T-helper 1 cell treated with Interleukin-12 subunit alpha and Interleukin-12 subunit beta and Interleukin-4 antibody, amounts not matched to agents 30 μg/mL and 1 μg/mL, for 36 hours (primary cell): ENCODE data around the gene KCNIP3.
"Not testable (repeated sequence)": the region's sequence is repeated elsewhere in the genome, so short reads cannot be mapped to it uniquely, and the experiment has no call there.

ENCODE experiments used
- H3K27ac Mint-ChIP-seq: one replicate; pipeline ENCODE4 v1.8.0; 2021; ENCODE audit warnings: mild to moderate bottlenecking, mixed read lengths
- H3K27me3 Mint-ChIP-seq: one replicate; pipeline ENCODE4 v1.8.0; 2021; ENCODE audit warnings: low read depth, mixed read lengths
- H3K36me3 Mint-ChIP-seq: one replicate; pipeline ENCODE4 v1.8.0; 2021; ENCODE audit warnings: low read depth, mixed read lengths
- H3K4me1 Mint-ChIP-seq: one replicate; pipeline ENCODE4 v1.8.0; 2021; ENCODE audit warnings: low read depth, mixed read lengths
- H3K4me3 Mint-ChIP-seq: one replicate; pipeline ENCODE4 v1.8.0; 2021; ENCODE audit warnings: mild to moderate bottlenecking, moderate library complexity, mixed read lengths
- H3K9me3 Mint-ChIP-seq: one replicate; pipeline ENCODE4 v1.8.0; 2021; ENCODE audit warnings: mixed read lengths

KCNIP3 gene

DNA sequence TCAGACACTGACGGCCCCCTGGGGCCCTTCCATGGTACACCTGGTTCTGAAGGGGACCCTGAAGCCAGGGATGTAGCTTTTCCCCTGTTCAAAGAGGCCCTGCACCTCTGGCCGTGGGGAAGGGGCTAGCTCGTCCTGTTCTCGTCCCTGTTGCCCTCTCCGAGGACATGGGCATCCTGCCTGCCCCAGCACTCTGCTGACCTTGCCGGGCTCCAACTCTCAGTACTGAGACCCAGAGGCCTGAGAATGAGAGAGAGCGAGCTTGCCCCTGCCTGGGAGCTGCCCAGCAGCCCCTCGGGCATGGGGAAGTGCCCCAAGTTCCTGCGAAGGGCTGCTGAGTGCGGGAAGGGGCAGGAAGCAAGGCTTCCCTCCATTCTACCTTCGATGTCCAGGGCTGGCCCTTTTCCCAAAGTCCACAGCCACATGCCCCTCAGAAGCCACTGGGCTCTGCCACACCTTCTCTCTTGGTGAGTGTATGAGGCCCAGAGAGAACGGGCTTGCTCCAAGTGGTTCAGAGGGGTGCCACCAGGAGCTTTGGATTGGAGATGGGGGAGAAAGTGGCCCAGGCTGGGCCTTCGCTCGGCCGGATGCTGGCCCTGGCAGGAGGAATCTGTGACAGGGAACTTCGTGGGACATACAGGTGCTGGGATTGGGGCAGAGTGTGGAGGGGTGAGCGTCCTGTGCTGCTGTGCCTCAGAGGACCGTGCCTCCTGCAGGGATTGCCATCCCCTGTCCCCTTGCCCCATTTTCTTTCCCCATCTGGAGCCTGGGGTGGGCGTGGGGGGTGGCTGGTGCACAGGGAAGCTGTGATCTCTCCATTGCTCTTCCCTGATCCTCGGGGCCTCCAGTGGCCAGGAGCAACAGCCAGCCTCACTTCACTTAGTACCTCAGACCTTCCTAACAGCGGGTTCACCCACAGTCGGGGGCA is 50.8 kb downstream of the KCNIP3 start:
- peaks cover 40% of the 10 kb centered on the region for H3K27me3 Mint-ChIP-seq
- no peaks in the 10 kb centered on the region for H3K9me3 Mint-ChIP-seq
- no peak overlapping the region for H3K27ac Mint-ChIP-seq
- no peaks in the 10 kb centered on the region for H3K36me3 Mint-ChIP-seq
- no peak overlapping the region for H3K4me3 Mint-ChIP-seq
- no peaks in the 10 kb centered on the region for H3K4me1 Mint-ChIP-seq

DNA sequence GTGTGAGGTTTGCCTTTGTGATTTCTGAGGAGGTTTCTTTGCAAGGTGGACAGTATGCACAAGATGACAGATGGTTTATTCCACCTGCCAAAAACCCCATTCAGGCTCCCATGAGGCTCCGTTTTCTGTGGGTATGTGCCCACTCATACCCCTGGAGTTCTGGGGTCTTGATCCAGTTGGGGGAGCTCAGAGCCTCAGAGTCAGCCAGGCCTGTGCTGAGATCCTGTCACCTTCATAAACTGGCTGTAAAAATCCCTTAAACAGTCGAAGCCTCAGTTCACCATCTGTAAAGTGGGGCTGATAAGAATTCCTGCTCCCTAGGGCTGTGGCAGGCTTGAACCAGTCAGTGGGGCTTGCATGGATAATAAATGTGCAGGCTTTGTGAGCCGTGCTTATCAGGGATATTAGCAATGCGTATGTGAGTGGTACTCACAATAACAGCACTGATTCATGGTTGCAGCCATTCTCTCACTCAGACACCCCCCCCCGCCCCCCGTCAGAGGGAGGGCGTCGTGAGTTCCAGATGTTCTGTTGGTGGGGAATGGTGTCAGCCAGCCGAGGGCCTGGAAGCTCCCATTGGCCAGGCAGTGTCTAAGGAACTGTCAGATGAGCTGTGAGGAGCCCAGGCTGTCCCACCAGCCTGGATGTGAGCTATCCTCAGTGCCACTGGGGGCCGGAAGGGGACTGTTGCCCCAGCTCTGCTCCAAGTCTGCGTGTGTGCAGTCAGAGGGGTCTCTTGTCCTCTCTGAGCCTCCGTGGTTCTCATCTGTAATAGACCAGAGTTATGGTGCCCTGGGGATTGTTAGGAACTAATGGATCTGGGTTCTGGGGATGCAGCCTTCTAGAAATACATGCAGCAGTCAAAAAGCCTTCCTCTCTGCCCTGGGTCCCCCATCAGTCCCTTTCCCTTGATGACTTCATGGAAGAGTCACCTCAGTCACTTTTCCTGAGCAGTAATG is 51.7 kb downstream of the KCNIP3 start:
- no peaks in the 10 kb centered on the region for H3K4me1 Mint-ChIP-seq
- H3K27ac Mint-ChIP-seq = no peak overlapping the region
- no peaks in the 10 kb centered on the region for H3K9me3 Mint-ChIP-seq
- H3K36me3 Mint-ChIP-seq = no peaks in the 10 kb centered on the region
- H3K27me3 Mint-ChIP-seq = peaks cover 31% of the 10 kb centered on the region
- no peak overlapping the region for H3K4me3 Mint-ChIP-seq

- no peak overlapping the region for H3K27ac Mint-ChIP-seq
- H3K4me1 Mint-ChIP-seq = no peaks in the 10 kb centered on the region
- H3K27me3 Mint-ChIP-seq = peaks cover 25% of the 10 kb centered on the region
- H3K36me3 Mint-ChIP-seq = no peaks in the 10 kb centered on the region
- H3K9me3 Mint-ChIP-seq = no peaks in the 10 kb centered on the region
- H3K4me3 Mint-ChIP-seq = no peak overlapping the region
Measured at GRCh38 chr2:95349568-95350322, 52.6 kb downstream of the KCNIP3 start.

- Mint-ChIP-seq H3K27me3 (peaks cover 19% of the 10 kb centered on the region), H3K9me3 (no peaks in the 10 kb centered on the region), H3K4me1 (no peaks in the 10 kb centered on the region), H3K36me3 (no peaks in the 10 kb centered on the region), H3K27ac (no peak overlapping the region), H3K4me3 (no peak overlapping the region)
Measured at GRCh38 chr2:95350368-95350767, 53.2 kb downstream of the KCNIP3 start.

- Mint-ChIP-seq H3K27me3 (peaks cover 13% of the 10 kb centered on the region), H3K9me3 (no peaks in the 10 kb centered on the region), H3K36me3 (no peaks in the 10 kb centered on the region), H3K27ac (no peak overlapping the region), H3K4me3 (no peak overlapping the region), H3K4me1 (no peaks in the 10 kb centered on the region)
Measured at GRCh38 chr2:95350774-95351597, 53.8 kb downstream of the KCNIP3 start.

DNA sequence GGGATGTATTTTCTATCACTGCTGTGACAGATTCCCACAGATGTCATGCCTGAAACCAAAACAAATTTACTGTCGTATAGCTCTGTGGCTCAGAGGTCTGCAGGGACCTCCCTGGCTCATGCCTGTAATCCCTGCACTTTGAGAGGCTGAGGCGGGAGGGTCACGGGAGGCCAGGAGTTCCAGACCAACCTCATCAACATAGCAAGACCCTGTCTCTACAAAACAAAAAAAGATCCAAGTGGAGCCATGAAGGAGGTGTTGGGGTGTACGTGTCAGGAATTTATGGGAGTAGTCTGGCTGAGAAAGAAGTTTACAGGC is 54.4 kb downstream of the KCNIP3 start:
- Mint-ChIP-seq H3K27ac (no peak overlapping the region), H3K27me3 (peaks cover 13% of the 10 kb centered on the region), H3K4me1 (no peaks in the 10 kb centered on the region), H3K36me3 (no peaks in the 10 kb centered on the region), H3K9me3 (no peaks in the 10 kb centered on the region), H3K4me3 (no peak overlapping the region)

- no peaks in the 10 kb centered on the region for H3K4me1 Mint-ChIP-seq
- peaks cover 11% of the 10 kb centered on the region for H3K27me3 Mint-ChIP-seq
- H3K36me3 Mint-ChIP-seq = no peaks in the 10 kb centered on the region
- H3K27ac Mint-ChIP-seq = no peak overlapping the region
- no peak overlapping the region for H3K4me3 Mint-ChIP-seq
- H3K9me3 Mint-ChIP-seq = no peaks in the 10 kb centered on the region
Measured at GRCh38 chr2:95352310-95353054, 55.3 kb downstream of the KCNIP3 start.

- Mint-ChIP-seq H3K36me3 (no peaks in the 10 kb centered on the region), H3K4me1 (no peaks in the 10 kb centered on the region), H3K27me3 (peaks cover 4% of the 10 kb centered on the region), H3K27ac (no peak overlapping the region), H3K9me3 (no peaks in the 10 kb centered on the region), H3K4me3 (no peak overlapping the region)
Measured at GRCh38 chr2:95353055-95353575, 56.0 kb downstream of the KCNIP3 start.

GRCh38 chr2:95353613-95354468 is 56.7 kb downstream of the KCNIP3 start:
- no peaks in the 10 kb centered on the region for H3K36me3 Mint-ChIP-seq

DNA sequence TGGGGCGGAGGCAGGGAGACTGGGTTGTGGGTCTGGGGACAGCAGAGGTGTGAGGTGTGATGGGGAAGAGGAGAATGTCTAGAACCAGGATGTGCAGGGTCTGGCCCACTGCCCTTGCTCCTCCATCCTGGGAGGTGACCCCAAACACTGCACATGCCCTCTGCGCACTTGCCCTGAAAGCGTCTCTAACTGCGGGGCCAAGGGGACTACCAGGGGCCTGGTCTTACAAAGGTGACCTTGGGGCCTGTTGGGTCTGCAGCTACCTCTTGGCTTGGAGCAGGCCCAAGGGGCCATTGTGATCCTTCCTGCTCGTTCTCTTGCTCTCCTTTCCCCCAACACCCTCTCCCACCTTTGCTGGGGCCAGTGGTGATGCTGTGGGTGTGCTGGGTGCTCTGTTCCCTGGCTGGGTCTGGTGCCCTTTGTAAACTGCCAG is 57.3 kb downstream of the KCNIP3 start:
- H3K4me1 Mint-ChIP-seq = no peaks in the 10 kb centered on the region
- H3K4me3 Mint-ChIP-seq = no peak overlapping the region
- H3K27me3 Mint-ChIP-seq = no peaks in the 10 kb centered on the region
- no peaks in the 10 kb centered on the region for H3K36me3 Mint-ChIP-seq
- no peaks in the 10 kb centered on the region for H3K9me3 Mint-ChIP-seq
- H3K27ac Mint-ChIP-seq = no peak overlapping the region

More at GRCh38 chr2:95353613-95354468, 56.7 kb downstream of the KCNIP3 start:
- H3K4me3 Mint-ChIP-seq = no peak overlapping the region
- no peaks in the 10 kb centered on the region for H3K9me3 Mint-ChIP-seq
- H3K4me1 Mint-ChIP-seq = no peaks in the 10 kb centered on the region
- H3K27ac Mint-ChIP-seq = no peak overlapping the region
- no peaks in the 10 kb centered on the region for H3K27me3 Mint-ChIP-seq

GRCh38 chr2:95354925-95355324 is 57.8 kb downstream of the KCNIP3 start:
- H3K4me1 Mint-ChIP-seq = no peaks in the 10 kb centered on the region
- no peaks in the 10 kb centered on the region for H3K36me3 Mint-ChIP-seq
- no peak overlapping the region for H3K27ac Mint-ChIP-seq

GRCh38 chr2:95355486-95355885 is 58.3 kb downstream of the KCNIP3 start:
- not testable (repeated sequence) for H3K4me1 Mint-ChIP-seq, H3K9me3 Mint-ChIP-seq, H3K36me3 Mint-ChIP-seq, H3K27ac Mint-ChIP-seq, H3K4me3 Mint-ChIP-seq, H3K27me3 Mint-ChIP-seq

More at GRCh38 chr2:95354925-95355324, 57.8 kb downstream of the KCNIP3 start:
- no peaks in the 10 kb centered on the region for H3K9me3 Mint-ChIP-seq
- H3K27me3 Mint-ChIP-seq = peaks cover under 1% of the 10 kb centered on the region
- no peak overlapping the region for H3K4me3 Mint-ChIP-seq
